Fibroblast of gingiva (primary cell): ENCODE data around the gene CORO1C.
"Not testable (repeated sequence)": the region's sequence is repeated elsewhere in the genome, so short reads cannot be mapped to it uniquely, and the experiment has no call there.

Source experiments
- DNase-seq: peaks from one replicate; pipeline ENCODE4 v3.0.0-alpha.2; 2011; ENCODE audit warnings: low read depth

The CORO1C gene

GRCh38 chr12:108672054-108672453 is 59.3 kb downstream of the CORO1C start:
- DNase-seq: no peak

- DNase-seq: no peak
Measured at GRCh38 chr12:108671110-108671509, 60.2 kb downstream of the CORO1C start.

GRCh38 chr12:108670066-108670631 is 61.2 kb downstream of the CORO1C start:
- DNase-seq: no peak

- DNase-seq: peak; percentile 59
Measured at GRCh38 chr12:108668542-108668941, 62.8 kb downstream of the CORO1C start.

- no peak for DNase-seq
Measured at GRCh38 chr12:108668063-108668462, 63.3 kb downstream of the CORO1C start.

- DNase-seq: peak; percentile 53
Measured at GRCh38 chr12:108667349-108667748, 64.0 kb downstream of the CORO1C start.

- peak; percentile 79 for DNase-seq
Measured at GRCh38 chr12:108666401-108666881, 64.9 kb downstream of the CORO1C start.

GRCh38 chr12:108665608-108666202 is 65.6 kb downstream of the CORO1C start:
- peak; percentile 28 for DNase-seq

GRCh38 chr12:108664338-108665258 is 66.7 kb downstream of the CORO1C start:
- DNase-seq: peak; percentile 94

GRCh38 chr12:108663324-108664015 is 67.8 kb downstream of the CORO1C start:
- DNase-seq: no peak

GRCh38 chr12:108658115-108658514 is 73.2 kb downstream of the CORO1C start:
- DNase-seq: not testable (repeated sequence)

- no peak for DNase-seq
Measured at GRCh38 chr12:108657130-108657745, 74.1 kb downstream of the CORO1C start.

- DNase-seq: not testable (repeated sequence)
Measured at GRCh38 chr12:108656247-108656646, 75.1 kb downstream of the CORO1C start.

- not testable (repeated sequence) for DNase-seq
Measured at GRCh38 chr12:108655812-108656175, 75.5 kb downstream of the CORO1C start.

GRCh38 chr12:108654622-108655021 is 76.7 kb downstream of the CORO1C start:
- DNase-seq: not testable (repeated sequence)

GRCh38 chr12:108653922-108654321 is 77.4 kb downstream of the CORO1C start:
- no peak for DNase-seq

- no peak for DNase-seq
Measured at GRCh38 chr12:108653082-108653516, 78.2 kb downstream of the CORO1C start.

- no peak for DNase-seq
Measured at GRCh38 chr12:108650083-108650482, 81.2 kb downstream of the CORO1C start.

- peak; percentile 46 for DNase-seq
Measured at GRCh38 chr12:108649669-108650068, 81.6 kb downstream of the CORO1C start.

- DNase-seq: no peak
Measured at GRCh38 chr12:108649126-108649525, 82.2 kb downstream of the CORO1C start.

- no peak for DNase-seq
Measured at GRCh38 chr12:108648371-108648770, 82.9 kb downstream of the CORO1C start.
